HG03354 (cell line): ENCODE data around the gene SCIN.
"Not testable (repeated sequence)": the region's sequence is repeated elsewhere in the genome, so short reads cannot be mapped to it uniquely, and the experiment has no call there.

Experiments used
- ATAC-seq: cut with Tn5 transposase; IDR thresholded peaks from one replicate; pipeline ENCODE4 v1.9.1; 2021; ENCODE audit warnings: mild to moderate bottlenecking; ENCODE audit not compliant: unreplicated experiment, poor library complexity, severe bottlenecking

The SCIN gene

GRCh38 chr7:12683678-12684585 lies 113.4 kb downstream of the SCIN start:
- no peak for ATAC-seq

- no peak for ATAC-seq
Observed at GRCh38 chr7:12684733-12685132, 114.2 kb downstream of the SCIN start.

GRCh38 chr7:12685550-12685949 lies 115.0 kb downstream of the SCIN start:
- ATAC-seq: no peak

- peak; percentile 88 for ATAC-seq
Observed at GRCh38 chr7:12686234-12686890, 115.8 kb downstream of the SCIN start.

GRCh38 chr7:12686891-12687717 lies 116.6 kb downstream of the SCIN start, which contains the start of gene ARL4A:
TSS of gene ARL4A (plus strand) at chr7:12687633. CDS start at chr7:12688255, 622 bp downstream.
- ATAC-seq: peak; percentile 78

GRCh38 chr7:12687718-12688171 lies 117.2 kb downstream of the SCIN start:
- no peak for ATAC-seq

- not testable (repeated sequence) for ATAC-seq
Observed at GRCh38 chr7:12688485-12689170, 118.1 kb downstream of the SCIN start.

GRCh38 chr7:12689451-12689850 lies 118.9 kb downstream of the SCIN start:
- ATAC-seq: no peak

GRCh38 chr7:12690041-12690878 lies 119.7 kb downstream of the SCIN start:
- no peak for ATAC-seq

- ATAC-seq: not testable (repeated sequence)
Observed at GRCh38 chr7:12691388-12691787, 120.9 kb downstream of the SCIN start.

- no peak for ATAC-seq
Observed at GRCh38 chr7:12692035-12692434, 121.5 kb downstream of the SCIN start.

- no peak for ATAC-seq
Observed at GRCh38 chr7:12692479-12693259, 122.1 kb downstream of the SCIN start.

GRCh38 chr7:12694817-12695216 lies 124.3 kb downstream of the SCIN start:
- ATAC-seq: no peak

- ATAC-seq: no peak
Observed at GRCh38 chr7:12695965-12696364, 125.4 kb downstream of the SCIN start.

GRCh38 chr7:12699299-12699698 lies 128.8 kb downstream of the SCIN start:
- no peak for ATAC-seq

GRCh38 chr7:12701433-12701832 lies 130.9 kb downstream of the SCIN start:
- ATAC-seq: no peak

GRCh38 chr7:12703881-12704280 lies 133.4 kb downstream of the SCIN start:
- ATAC-seq: no peak

GRCh38 chr7:12705878-12706277 lies 135.4 kb downstream of the SCIN start:
- ATAC-seq: no peak
